ENCODE data around the gene PHF21A. TPM values are rescaled to one million over a fixed set of nuclear protein-coding genes. Genes with fewer than 3 reads are reported as not detected.
A peak's percentile ranks its signal among the peaks of the same experiment; 100 is the strongest.

The PHF21A gene
- total RNA-seq, 2 experiments from 2014 or later, result 23.1 to 56.1 TPM

DNA sequence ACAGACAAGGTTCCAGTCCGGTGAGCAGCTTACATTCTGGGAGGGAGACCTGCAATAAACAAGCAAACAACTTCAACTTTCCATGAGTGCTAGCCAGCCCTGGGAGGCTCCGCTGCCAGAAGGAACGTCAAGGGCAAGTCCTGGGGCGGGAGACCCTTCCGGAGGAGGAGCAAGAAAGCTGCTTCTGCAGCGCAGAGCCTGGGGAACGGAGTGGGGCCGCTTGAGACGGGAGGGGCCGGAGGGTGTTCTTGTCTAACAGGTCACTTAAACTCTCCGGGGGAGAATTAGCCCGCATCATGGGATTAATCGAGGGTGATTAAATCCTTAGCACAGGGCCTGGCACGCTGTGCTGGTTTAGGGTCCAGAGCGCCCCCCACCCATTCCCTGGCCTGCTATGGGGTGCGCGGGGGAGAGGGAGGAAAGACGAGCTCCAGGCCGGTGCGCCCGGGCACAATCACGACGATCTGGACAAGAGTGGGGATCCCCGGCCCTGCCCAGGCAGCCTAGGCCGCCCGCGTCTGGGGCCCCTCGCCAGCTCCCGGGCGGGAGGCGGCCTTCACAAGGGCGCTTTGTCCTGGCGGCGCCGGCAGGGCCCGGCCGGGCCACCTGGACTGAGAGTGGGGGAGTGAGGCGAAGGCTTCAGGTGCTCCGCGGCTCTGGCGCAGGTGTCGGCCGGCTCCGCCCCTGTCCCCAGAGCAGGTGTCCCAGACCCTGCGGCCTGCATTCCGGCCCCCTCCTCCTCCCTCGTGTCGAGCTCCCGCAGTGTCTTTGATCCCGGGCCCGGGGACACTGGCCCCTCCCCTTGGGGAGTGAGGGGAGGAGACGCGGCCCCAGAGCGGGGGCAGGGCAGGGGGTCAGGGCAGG is 199.5 kb downstream of the PHF21A start:
- Histone ChIP-seq H3K9me2 (ENCODE audit: insufficient read depth, low read length) (no peaks in the 10 kb centered on the region), H3K27ac (ENCODE audit: low read depth, low read length, poor library complexity, severe bottlenecking) (no peak overlapping the region), H3K36me3 (ENCODE audit: insufficient read depth, low read length) (no peaks in the 10 kb centered on the region), H3K4me3 (ENCODE audit: low read depth, low read length, poor library complexity, severe bottlenecking) (peak overlapping the region; percentile 36), H3K4me1 (ENCODE audit: insufficient read depth, low read length, poor library complexity, severe bottlenecking) (peaks cover 46% of the 10 kb centered on the region), H4K20me1 (ENCODE audit: insufficient read depth, low read length) (no peaks in the 10 kb centered on the region), H2AFZ (ENCODE audit: low read length) (no peak overlapping the region), H3K9me3 (ENCODE audit: low read length) (no peaks in the 10 kb centered on the region), H3K4me2 (ENCODE audit: low read length) (peak overlapping the region; percentile 51), H3K79me2 (ENCODE audit: insufficient read depth, low read depth, low read length) (peaks cover 6% of the 10 kb centered on the region)
- POLR2A ChIA-PET, result interaction anchor here (4.5 kb wide), 1 partner anchor 9 kb away, joined by 33 read pairs; no protein-coding TSS in a partner anchor
- TF ChIP-seq, protein P1, sequence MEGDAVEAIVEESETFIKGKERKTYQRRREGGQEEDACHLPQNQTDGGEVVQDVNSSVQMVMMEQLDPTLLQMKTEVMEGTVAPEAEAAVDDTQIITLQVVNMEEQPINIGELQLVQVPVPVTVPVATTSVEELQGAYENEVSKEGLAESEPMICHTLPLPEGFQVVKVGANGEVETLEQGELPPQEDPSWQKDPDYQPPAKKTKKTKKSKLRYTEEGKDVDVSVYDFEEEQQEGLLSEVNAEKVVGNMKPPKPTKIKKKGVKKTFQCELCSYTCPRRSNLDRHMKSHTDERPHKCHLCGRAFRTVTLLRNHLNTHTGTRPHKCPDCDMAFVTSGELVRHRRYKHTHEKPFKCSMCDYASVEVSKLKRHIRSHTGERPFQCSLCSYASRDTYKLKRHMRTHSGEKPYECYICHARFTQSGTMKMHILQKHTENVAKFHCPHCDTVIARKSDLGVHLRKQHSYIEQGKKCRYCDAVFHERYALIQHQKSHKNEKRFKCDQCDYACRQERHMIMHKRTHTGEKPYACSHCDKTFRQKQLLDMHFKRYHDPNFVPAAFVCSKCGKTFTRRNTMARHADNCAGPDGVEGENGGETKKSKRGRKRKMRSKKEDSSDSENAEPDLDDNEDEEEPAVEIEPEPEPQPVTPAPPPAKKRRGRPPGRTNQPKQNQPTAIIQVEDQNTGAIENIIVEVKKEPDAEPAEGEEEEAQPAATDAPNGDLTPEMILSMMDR (conservative IDR thresholded peaks at IDR 0.05; ENCODE audit: low read length), result no peak
- no peak for TF ChIP-seq EZH2phosphoT487 (IDR thresholded peaks at IDR 0.05; ENCODE audit: borderline replicate concordance, low read depth, low read length)
- intact Hi-C loops (cut with micrococcal nuclease; ENCODE audit: unreplicated experiment), result no loop called here
- peak; percentile 35 for DNase-seq (ENCODE audit: low spot score)
- BruUV-seq (replicated peaks), result no TSS peak
- CTCF ChIA-PET (ENCODE audit: unreplicated experiment), result no interaction called here

DNA sequence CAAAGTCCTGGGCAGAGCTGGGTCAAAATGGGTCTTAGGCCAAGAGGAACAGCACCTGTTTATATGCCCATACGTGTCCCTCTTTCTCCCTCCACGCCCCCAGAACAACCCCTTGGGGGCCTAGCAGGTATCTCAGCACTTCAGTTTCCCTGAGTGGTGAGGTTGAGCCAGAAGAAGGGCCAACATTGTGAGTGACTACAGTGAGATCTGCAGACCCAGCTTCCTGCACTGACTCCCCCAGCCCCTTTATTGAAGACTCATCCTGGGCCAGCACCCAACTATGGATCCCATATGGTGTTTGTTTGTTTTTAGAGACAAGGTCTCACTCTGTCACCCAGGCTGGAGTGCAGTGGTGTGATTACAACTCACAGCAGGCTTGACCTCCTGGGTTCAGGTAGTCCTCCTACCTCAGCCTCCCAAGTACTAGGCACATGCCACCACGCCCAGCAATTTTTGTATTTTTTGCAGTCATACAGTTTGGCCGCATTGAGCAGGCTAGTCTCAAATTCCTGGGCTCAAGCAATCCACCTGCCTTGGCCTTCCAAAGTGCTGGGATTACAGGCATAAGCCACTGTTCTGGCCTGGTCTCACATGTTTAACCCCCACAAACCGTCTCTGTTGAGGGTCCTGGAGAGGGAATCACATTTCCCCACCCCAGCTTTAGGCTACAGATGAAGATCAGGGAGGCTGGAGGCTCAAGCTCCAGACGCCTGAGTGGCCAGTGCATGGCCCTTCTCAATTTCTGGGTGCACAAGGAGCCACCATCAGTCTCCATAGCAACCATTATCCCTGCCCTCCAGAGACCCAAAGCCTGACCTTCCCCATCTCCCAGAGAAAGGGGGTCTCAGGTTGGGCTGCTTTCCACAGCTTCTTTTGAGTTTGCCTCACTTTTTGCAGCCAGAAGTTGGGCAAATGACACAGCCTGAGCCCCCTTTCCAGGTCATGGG is 200.4 kb downstream of the PHF21A start:
- H3K79me2 ChIP-seq (ENCODE audit: insufficient read depth, low read depth, low read length), result peaks cover 16% of the 10 kb centered on the region

More for the DNA sequence above, 200.4 kb downstream of the PHF21A start:
- TF ChIP-seq, protein P1 (conservative IDR thresholded peaks at IDR 0.05; ENCODE audit: low read length), result no peak
- no peak for TF ChIP-seq EZH2phosphoT487 (IDR thresholded peaks at IDR 0.05; ENCODE audit: borderline replicate concordance, low read depth, low read length)
- H3K4me1 ChIP-seq (ENCODE audit: insufficient read depth, low read length, poor library complexity, severe bottlenecking), result peaks cover 55% of the 10 kb centered on the region
- H2AFZ ChIP-seq (ENCODE audit: low read length), result no peak overlapping the region
- intact Hi-C loops (cut with micrococcal nuclease; ENCODE audit: unreplicated experiment), result no loop called here
- H4K20me1 ChIP-seq (ENCODE audit: insufficient read depth, low read length), result no peaks in the 10 kb centered on the region
- H3K4me2 ChIP-seq (ENCODE audit: low read length), result no peak overlapping the region
- POLR2A ChIA-PET, result interaction anchor here (4.5 kb wide), 1 partner anchor 10 kb away, joined by 33 read pairs; no protein-coding TSS in a partner anchor
- CTCF ChIA-PET (ENCODE audit: unreplicated experiment), result no interaction called here
- no peak overlapping the region for H3K27ac ChIP-seq (ENCODE audit: low read depth, low read length, poor library complexity, severe bottlenecking)
- H3K36me3 ChIP-seq (ENCODE audit: insufficient read depth, low read length), result peaks cover 4% of the 10 kb centered on the region; the same call in 1 of the 2 replicates
- H3K9me3 ChIP-seq (ENCODE audit: low read length), result no peaks in the 10 kb centered on the region
- H3K9me2 ChIP-seq (ENCODE audit: insufficient read depth, low read length), result no peaks in the 10 kb centered on the region
- no peak overlapping the region for H3K4me3 ChIP-seq (ENCODE audit: low read depth, low read length, poor library complexity, severe bottlenecking)
- BruUV-seq (replicated peaks), result no TSS peak
- DNase-seq (ENCODE audit: low spot score), result no peak
